ENCODE data around the gene VGF. TPM values are rescaled to one million over a fixed set of nuclear protein-coding genes. Genes with fewer than 3 reads are reported as not detected.

VGF gene
- total and polyA plus RNA-seq, 2 experiments from 2014 or later, result 3.0 to 4.4 TPM

GRCh38 chr7:101186844-101187428, 21.6 kb upstream of the VGF start:
- H3K4me3 ChIP-seq, result no peak overlapping the region
- H3K36me3 ChIP-seq (ENCODE audit: insufficient read depth), result no peaks in the 10 kb centered on the region
- no peak overlapping the region for H3K27ac ChIP-seq (ENCODE audit: low read depth)
- Mint-ChIP-seq H3K27ac (no peak overlapping the region), H3K4me3 (no peak overlapping the region), H3K9me3 (no peaks in the 10 kb centered on the region), H3K36me3 (ENCODE audit: low read depth) (no peaks in the 10 kb centered on the region), H3K4me1 (peaks cover 6% of the 10 kb centered on the region), H3K27me3 (ENCODE audit: insufficient read depth, low read depth, poor library complexity) (peaks cover 12% of the 10 kb centered on the region)
- H3K27me3 ChIP-seq (ENCODE audit: insufficient read depth), result no peaks in the 10 kb centered on the region
- DNase-seq (ENCODE audit: low spot score) (no peak), ATAC-seq (no peak)
- H4K20me1 ChIP-seq (replicated peaks; ENCODE audit: insufficient read depth), result no peaks in the 10 kb centered on the region
- H3F3A ChIP-seq (replicated peaks; ENCODE audit: low read depth), result 0 out of 2 replicates have a peak, but pooled peaks cover 4% of the 10 kb centered on the region
- H3K79me2 ChIP-seq (replicated peaks; ENCODE audit: insufficient read depth), result no peaks in the 10 kb centered on the region
- H3K9me2 ChIP-seq (ENCODE audit: insufficient read depth), result no peaks in the 10 kb centered on the region
- TF ChIP-seq STAT1 (IDR thresholded peaks at IDR 0.05; ENCODE audit: unreplicated experiment) (no peak), JUNB (IDR thresholded peaks at IDR 0.05; ENCODE audit: unreplicated experiment) (no peak), POLR2AphosphoS5 (IDR thresholded peaks at IDR 0.05; ENCODE audit: low read depth) (no peak), ZNF331 (CRISPR knock-in tag; IDR thresholded peaks at IDR 0.05; ENCODE audit: low read depth) (no peak), CREB1 (CRISPR knock-in tag; IDR thresholded peaks at IDR 0.05; ENCODE audit: low read depth) (no peak)
- TF ChIP-seq, protein P1, sequence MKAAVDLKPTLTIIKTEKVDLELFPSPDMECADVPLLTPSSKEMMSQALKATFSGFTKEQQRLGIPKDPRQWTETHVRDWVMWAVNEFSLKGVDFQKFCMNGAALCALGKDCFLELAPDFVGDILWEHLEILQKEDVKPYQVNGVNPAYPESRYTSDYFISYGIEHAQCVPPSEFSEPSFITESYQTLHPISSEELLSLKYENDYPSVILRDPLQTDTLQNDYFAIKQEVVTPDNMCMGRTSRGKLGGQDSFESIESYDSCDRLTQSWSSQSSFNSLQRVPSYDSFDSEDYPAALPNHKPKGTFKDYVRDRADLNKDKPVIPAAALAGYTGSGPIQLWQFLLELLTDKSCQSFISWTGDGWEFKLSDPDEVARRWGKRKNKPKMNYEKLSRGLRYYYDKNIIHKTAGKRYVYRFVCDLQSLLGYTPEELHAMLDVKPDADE (IDR thresholded peaks at IDR 0.05), result no peak
- TF ChIP-seq, protein P2, sequence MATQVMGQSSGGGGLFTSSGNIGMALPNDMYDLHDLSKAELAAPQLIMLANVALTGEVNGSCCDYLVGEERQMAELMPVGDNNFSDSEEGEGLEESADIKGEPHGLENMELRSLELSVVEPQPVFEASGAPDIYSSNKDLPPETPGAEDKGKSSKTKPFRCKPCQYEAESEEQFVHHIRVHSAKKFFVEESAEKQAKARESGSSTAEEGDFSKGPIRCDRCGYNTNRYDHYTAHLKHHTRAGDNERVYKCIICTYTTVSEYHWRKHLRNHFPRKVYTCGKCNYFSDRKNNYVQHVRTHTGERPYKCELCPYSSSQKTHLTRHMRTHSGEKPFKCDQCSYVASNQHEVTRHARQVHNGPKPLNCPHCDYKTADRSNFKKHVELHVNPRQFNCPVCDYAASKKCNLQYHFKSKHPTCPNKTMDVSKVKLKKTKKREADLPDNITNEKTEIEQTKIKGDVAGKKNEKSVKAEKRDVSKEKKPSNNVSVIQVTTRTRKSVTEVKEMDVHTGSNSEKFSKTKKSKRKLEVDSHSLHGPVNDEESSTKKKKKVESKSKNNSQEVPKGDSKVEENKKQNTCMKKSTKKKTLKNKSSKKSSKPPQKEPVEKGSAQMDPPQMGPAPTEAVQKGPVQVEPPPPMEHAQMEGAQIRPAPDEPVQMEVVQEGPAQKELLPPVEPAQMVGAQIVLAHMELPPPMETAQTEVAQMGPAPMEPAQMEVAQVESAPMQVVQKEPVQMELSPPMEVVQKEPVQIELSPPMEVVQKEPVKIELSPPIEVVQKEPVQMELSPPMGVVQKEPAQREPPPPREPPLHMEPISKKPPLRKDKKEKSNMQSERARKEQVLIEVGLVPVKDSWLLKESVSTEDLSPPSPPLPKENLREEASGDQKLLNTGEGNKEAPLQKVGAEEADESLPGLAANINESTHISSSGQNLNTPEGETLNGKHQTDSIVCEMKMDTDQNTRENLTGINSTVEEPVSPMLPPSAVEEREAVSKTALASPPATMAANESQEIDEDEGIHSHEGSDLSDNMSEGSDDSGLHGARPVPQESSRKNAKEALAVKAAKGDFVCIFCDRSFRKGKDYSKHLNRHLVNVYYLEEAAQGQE (IDR thresholded peaks at IDR 0.05; ENCODE audit: unreplicated experiment), result no peak
- no peaks in the 10 kb centered on the region for H3K4me1 ChIP-seq (ENCODE audit: insufficient read depth)
- no peak overlapping the region for H3K4me2 ChIP-seq
- H2AFZ ChIP-seq, result no peak overlapping the region

DNA sequence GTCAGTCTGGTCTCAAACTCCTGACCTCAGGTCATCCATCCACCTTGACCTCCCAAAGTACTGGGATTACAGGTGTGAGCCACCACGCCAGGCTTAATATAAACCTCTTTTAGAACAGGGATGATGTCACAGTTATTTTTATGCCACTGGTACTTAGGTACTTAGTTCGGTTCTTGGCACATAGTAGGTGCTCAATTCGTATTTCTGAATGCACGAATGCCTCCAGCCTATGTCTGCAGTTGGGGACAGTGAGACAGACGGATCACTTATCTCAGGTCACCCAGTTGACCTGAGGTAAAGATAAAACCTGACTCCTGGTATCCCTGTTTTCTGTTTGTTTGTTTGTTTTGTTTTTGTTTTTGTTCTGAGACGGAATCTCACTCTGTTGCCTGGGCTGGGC, 20.8 kb upstream of the VGF start:
- no peak overlapping the region for H2AFZ ChIP-seq
- H3K4me1 Mint-ChIP-seq, result peaks cover 7% of the 10 kb centered on the region
- H3K9me3 Mint-ChIP-seq, result no peaks in the 10 kb centered on the region
- H3K27ac ChIP-seq (ENCODE audit: low read depth), result no peak overlapping the region
- H3K27me3 ChIP-seq (ENCODE audit: insufficient read depth), result peaks cover 5% of the 10 kb centered on the region
- peaks cover 12% of the 10 kb centered on the region for H3K27me3 Mint-ChIP-seq (ENCODE audit: insufficient read depth, low read depth, poor library complexity)
- H3F3A ChIP-seq (replicated peaks; ENCODE audit: low read depth), result 0 out of 2 replicates have a peak, but pooled peaks cover 4% of the 10 kb centered on the region
- H3K79me2 ChIP-seq (replicated peaks; ENCODE audit: insufficient read depth), result no peaks in the 10 kb centered on the region
- H3K4me2 ChIP-seq, result no peak overlapping the region
- no peaks in the 10 kb centered on the region for H4K20me1 ChIP-seq (replicated peaks; ENCODE audit: insufficient read depth)
- no peak for ATAC-seq
- no peaks in the 10 kb centered on the region for H3K36me3 Mint-ChIP-seq (ENCODE audit: low read depth)
- H3K4me1 ChIP-seq (ENCODE audit: insufficient read depth), result no peaks in the 10 kb centered on the region
- H3K27ac Mint-ChIP-seq, result no peak overlapping the region
- H3K36me3 ChIP-seq (ENCODE audit: insufficient read depth), result no peaks in the 10 kb centered on the region
- DNase-seq (ENCODE audit: low spot score), result no peak
- no peaks in the 10 kb centered on the region for H3K9me2 ChIP-seq (ENCODE audit: insufficient read depth)
- no peak overlapping the region for H3K4me3 Mint-ChIP-seq
- no peak overlapping the region for H3K4me3 ChIP-seq
- no peak for TF ChIP-seq CREB1 (CRISPR knock-in tag; IDR thresholded peaks at IDR 0.05; ENCODE audit: low read depth)
- no peak for TF ChIP-seq JUNB (IDR thresholded peaks at IDR 0.05; ENCODE audit: unreplicated experiment)
- no peak for TF ChIP-seq EZH2phosphoT487 (IDR thresholded peaks at IDR 0.05; ENCODE audit: unreplicated experiment)
- TF ChIP-seq NANOG (IDR thresholded peaks at IDR 0.05; ENCODE audit: borderline replicate concordance), result no peak
- TF ChIP-seq, protein P3, sequence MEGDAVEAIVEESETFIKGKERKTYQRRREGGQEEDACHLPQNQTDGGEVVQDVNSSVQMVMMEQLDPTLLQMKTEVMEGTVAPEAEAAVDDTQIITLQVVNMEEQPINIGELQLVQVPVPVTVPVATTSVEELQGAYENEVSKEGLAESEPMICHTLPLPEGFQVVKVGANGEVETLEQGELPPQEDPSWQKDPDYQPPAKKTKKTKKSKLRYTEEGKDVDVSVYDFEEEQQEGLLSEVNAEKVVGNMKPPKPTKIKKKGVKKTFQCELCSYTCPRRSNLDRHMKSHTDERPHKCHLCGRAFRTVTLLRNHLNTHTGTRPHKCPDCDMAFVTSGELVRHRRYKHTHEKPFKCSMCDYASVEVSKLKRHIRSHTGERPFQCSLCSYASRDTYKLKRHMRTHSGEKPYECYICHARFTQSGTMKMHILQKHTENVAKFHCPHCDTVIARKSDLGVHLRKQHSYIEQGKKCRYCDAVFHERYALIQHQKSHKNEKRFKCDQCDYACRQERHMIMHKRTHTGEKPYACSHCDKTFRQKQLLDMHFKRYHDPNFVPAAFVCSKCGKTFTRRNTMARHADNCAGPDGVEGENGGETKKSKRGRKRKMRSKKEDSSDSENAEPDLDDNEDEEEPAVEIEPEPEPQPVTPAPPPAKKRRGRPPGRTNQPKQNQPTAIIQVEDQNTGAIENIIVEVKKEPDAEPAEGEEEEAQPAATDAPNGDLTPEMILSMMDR (conservative IDR thresholded peaks at IDR 0.05; ENCODE audit: low read depth in 2 of 2), result no peak
- TF ChIP-seq ZNF114 (CRISPR knock-in tag; IDR thresholded peaks at IDR 0.05), result no peak
- no peak for TF ChIP-seq STAT1 (IDR thresholded peaks at IDR 0.05; ENCODE audit: unreplicated experiment)
